Choroid plexus epithelial cell (primary cell): ENCODE results near the gene SAMM50.
A peak's percentile ranks its signal among the peaks of the same experiment; 100 is the strongest.

Experiments used
- DNase-seq: peaks from one replicate; pipeline ENCODE4 v3.0.0-alpha.2; 2010; ENCODE audit warnings: low read depth
- H3K4me3 ChIP-seq: 2 replicates; pipeline ENCODE4 v1.5.1; 2011; ENCODE audit warnings: low read depth, mild to moderate bottlenecking, control low read depth, low read length, moderate library complexity
- TF ChIP-seq, protein P1 (sequence below): conservative IDR thresholded peaks from 2 replicates; pipeline ENCODE4 v1.5.1; 2011; ENCODE audit warnings: low read depth, mild to moderate bottlenecking, control low read depth, inconsistent platforms, low read length, moderate library complexity

Gene SAMM50

DNA sequence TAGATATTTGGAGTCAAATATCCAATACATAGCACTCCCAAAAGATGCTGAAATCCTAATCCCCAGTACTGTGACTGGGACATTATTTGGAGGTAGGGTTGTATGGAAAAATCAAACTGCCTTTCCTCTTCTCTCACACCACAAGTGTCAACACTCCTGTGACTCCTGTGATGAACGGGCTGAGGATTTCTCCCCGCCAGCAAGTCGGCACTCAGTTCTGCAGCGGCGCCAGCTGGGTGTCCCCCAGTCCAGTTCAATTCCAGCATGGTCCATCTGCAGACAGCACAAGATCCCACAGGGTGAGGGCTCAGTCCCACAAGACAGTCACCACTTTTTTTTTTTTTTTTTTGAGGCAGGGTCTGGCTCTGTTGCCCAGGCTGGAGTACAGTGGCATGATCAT, 64.6 kb downstream of the SAMM50 start:
- TF ChIP-seq, protein P1, sequence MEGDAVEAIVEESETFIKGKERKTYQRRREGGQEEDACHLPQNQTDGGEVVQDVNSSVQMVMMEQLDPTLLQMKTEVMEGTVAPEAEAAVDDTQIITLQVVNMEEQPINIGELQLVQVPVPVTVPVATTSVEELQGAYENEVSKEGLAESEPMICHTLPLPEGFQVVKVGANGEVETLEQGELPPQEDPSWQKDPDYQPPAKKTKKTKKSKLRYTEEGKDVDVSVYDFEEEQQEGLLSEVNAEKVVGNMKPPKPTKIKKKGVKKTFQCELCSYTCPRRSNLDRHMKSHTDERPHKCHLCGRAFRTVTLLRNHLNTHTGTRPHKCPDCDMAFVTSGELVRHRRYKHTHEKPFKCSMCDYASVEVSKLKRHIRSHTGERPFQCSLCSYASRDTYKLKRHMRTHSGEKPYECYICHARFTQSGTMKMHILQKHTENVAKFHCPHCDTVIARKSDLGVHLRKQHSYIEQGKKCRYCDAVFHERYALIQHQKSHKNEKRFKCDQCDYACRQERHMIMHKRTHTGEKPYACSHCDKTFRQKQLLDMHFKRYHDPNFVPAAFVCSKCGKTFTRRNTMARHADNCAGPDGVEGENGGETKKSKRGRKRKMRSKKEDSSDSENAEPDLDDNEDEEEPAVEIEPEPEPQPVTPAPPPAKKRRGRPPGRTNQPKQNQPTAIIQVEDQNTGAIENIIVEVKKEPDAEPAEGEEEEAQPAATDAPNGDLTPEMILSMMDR: no peak
- no peak for DNase-seq
- no peak overlapping the region for H3K4me3 ChIP-seq

DNA sequence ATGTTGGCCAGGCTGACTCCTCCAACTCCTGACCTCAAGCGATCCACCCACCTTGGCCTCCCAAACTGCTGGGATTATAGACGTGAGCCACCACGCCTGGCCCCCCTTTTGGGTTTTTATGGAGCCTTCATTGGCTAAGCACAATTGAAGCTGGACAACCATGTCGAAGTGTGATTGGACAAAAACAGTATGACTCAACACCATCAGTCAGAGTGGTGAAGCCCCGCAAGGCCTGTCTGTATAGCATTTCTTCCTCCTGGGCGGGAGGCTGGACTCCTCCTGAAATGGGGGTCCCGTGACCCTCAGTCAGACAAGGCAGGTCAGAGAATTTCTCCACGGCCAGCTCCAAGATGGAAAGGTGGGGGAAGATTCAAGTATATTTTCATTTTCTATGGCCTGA, 65.7 kb downstream of the SAMM50 start:
- TF ChIP-seq, protein P1: no peak
- no peak for DNase-seq
- H3K4me3 ChIP-seq: no peak overlapping the region

DNA sequence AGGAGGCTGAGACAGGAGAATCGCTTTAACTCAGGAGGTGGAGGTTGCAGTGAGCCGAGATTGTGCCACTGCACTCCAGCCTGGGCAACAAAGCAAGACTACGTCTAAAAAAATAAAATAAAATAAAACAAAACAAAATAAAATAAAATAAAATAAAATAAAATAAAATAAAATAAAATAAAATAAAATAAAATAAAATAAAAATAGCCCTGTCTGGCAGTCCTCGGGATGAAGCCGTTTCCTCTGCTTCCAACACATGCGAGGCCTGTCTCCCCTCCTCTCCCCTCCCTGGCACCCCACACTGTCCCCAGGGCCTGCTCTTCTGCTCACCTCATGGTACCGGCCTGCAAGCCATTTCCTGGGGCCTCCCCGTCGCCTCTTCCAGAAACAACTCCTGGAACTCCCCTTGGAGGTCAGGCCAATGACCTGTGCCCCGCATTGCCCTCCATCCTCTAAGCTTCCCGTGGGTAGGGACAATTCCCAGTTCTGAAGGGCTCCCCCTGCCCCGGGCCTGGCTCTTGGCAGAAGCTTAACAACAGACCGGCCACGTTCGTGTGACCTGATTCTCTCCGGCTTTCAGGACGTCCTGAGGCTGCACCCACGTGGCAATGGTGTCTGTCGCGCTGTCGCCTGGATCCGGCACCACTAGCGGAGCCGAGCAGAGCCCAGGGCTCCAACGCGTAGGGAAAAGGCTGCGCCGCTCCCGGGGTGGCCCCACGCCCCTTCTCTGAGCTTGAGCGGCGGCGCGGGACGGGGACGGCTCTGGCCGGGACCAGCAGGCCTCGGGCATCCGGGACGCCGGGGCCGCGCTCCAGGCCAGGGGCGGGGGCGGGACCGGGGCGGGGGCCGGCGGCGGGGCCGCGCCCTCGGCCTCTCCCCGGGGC, 68.4 kb downstream of the SAMM50 start:
- peak overlapping the region; percentile 66 for H3K4me3 ChIP-seq
- TF ChIP-seq, protein P1: no peak
- no peak for DNase-seq

DNA sequence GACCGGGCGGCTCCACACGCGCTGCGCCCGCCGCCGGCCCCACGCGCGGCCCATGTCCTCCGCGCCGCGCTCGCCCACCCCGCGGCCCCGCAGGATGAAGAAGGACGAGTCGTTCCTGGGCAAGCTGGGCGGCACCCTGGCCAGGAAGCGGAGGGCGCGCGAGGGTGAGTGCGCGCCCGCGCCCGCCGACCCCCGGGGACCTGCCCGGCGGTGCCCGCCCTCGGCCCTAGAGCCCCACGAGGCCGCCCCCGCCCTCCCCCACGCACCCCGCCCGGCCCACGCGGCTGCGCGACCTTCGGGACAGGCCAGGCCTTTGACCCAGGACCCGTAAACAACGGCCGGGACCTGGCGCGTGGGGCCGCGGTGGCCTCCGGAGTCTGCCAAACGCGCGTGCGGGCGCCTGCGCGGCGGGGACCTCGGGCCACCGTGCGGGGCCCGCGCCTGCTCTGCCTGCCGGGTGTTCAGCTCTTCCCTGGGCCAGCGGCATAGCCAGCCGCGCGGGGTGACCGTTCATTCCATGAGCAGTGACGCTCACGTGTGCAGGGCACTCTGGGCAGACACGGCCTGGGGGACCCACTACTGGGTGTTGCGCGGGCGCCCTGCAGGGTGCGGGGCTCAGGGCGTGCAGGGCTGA, 69.2 kb downstream of the SAMM50 start, which contains the start of gene PARVB:
TSS of gene PARVB (plus strand) at position 15 of the 634 bp plus-strand sequence. CDS start at position 53, 38 bp downstream.
- peak within 1 kb of the TSS; percentile 66 for H3K4me3 ChIP-seq
- TF ChIP-seq, protein P1: no peak
- DNase-seq: no peak

DNA sequence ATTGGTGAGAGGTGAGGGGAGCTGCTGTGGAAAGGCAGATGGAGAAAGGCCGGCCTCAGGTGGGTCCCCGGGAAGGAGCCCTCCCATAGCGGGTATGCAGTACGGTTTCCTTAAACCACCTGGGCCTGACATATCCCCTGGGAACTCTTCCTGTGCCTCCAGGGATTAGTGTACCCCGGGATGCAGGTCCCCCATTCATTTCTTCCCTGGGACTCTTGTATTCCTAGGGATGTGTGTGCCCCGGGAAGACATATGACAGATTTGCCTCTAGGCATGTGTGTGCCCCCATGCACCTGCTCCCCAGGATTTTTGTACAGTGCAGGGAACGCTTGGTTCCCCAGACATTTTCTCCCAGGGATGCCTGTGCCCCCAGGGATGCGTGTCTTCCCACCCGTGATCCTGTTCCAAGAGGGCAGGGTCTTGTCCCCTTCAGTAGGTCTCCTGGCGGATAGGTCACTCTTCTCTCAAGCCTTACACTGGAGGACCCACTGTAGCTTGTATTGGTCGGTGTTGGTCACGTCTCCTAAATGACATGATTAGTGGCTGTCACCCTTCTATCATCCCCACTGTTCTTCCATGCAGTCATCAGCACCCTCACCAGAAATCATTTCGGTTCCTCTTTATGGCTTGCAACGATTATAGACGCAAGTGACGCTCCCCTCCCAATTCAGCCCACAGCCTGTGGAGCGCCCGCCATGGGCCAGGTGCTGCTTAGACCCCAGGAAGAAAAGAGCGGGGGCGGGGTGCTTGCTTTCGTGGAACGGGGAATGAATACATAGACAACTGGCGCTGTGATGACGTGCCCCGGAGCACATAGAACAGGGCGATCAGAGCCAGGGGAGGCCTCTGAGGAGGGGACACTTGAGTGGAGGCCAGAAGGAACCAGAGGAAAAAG, 70.2 kb downstream of the SAMM50 start:
- peak overlapping the region; percentile 66 for H3K4me3 ChIP-seq
- no peak for DNase-seq
- TF ChIP-seq, protein P1: no peak

DNA sequence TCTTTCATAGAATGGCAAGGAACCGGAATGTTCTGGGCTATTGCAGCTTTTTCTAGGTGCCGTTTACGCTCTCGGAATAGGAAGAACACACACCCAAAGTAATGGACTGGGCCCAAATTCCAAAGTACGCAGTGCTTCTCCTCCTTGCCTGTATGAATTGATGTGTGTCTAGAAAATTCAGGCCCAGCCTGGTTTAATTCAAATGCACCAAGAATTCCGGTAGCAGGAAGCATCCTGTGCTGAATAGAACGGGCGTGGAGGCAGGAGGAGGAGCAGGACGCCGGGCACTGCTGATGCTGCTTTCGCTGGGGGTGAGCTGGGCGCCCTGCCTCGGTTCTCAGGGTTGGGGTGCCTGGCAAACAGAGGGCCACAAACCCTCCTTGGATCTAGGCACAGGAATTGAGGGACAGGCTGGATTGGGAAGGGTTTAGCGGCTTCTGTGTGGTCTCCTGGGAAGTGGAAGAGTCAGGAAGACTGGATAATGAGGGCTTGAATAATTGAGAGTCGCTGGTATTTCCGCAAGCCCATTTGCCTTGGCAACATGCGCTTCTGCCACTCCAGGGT, 70.9 kb downstream of the SAMM50 start:
- TF ChIP-seq, protein P1: no peak
- H3K4me3 ChIP-seq: no peak overlapping the region
- no peak for DNase-seq
